K562 (cell line): Measurements from ENCODE around the gene VIM. TPM values are rescaled to one million over a fixed set of nuclear protein-coding genes. Genes with fewer than 3 reads are reported as not detected.

Experiments
- ATAC-seq: fragments of 200-7000 bp; cut with Tn5 transposase; 3 replicates; pipeline ENCODE4 v1.9.1; 2020; ENCODE audit warnings: moderate library complexity
- BruUV-seq: library from RNA; stranded (reverse); fragments of 400-500 nt; replicated peaks from 2 replicates; lab custom pipeline; 2021; lab: Mats Ljungman, UMichigan
- CTCF ChIA-PET: fragments of 300-600 bp; formaldehyde crosslinking; extraction: SDS; loops from one replicate; lab custom pipeline; 2021; ENCODE audit warnings: low intra/inter-chr PET ratio; lab: Yijun Ruan, JAX
- POLR2A ChIA-PET: fragments of 300-600, 350-650 bp; sonication (Branson Sonifier 250); formaldehyde crosslinking; extraction: SDS; loops from one replicate; lab custom pipeline; 2021; ENCODE audit warnings: antibody characterized with exemption, inconsistent platforms; lab: Yijun Ruan, JAX
- DNase-seq, 4 experiments: peaks; one replicate each; pipeline versions ENCODE4 v3.0.0 to v3.0.0-alpha.2; 2011 to 2018; ENCODE audit warnings: low spot score in 3 of 4, mixed read lengths in 3 of 4; ENCODE audit errors: extremely low read depth in 1 of 4
- FAIRE-seq: peaks from 2 replicates; lab custom pipeline; 2011; peaks lifted over from hg19 to GRCh38; lab: Jason Lieb, UNC
- H2AFZ ChIP-seq: 2 replicates; pipeline ENCODE4 v1.6.0; 2011; ENCODE audit warnings: low read depth, low read length, control low read depth, inconsistent platforms
- H3K27ac ChIP-seq: fragments of 200-600 bp; 3 replicates; pipeline ENCODE4 v1.8.0; 2011; ENCODE audit warnings: low read depth, mild to moderate bottlenecking, control low read depth, inconsistent platforms, low read length, moderate library complexity, mixed read lengths; ENCODE audit errors: extremely low read depth
- H3K27me3 ChIP-seq, 2 experiments: fragments of 300-600 bp in 1 of 2; 2 replicates in 1 of 2; 3 replicates in 1 of 2; pipeline versions ENCODE4 v1.6.0 to v1.8.0; 2011; ENCODE audit warnings: inconsistent platforms in 2 of 2, low read length in 2 of 2, mild to moderate bottlenecking in 1 of 2, mixed read lengths in 1 of 2, moderate library complexity in 1 of 2; ENCODE audit not compliant: control insufficient read depth in 2 of 2, insufficient read depth in 2 of 2
- H3K36me3 ChIP-seq: fragments of 300-600 bp; 3 replicates; pipeline ENCODE4 v1.8.0; 2011; ENCODE audit warnings: mild to moderate bottlenecking, low read length, inconsistent platforms; ENCODE audit not compliant: control insufficient read depth, insufficient read depth
- H3K4me1 ChIP-seq, 2 experiments: fragments of 200-600 bp in 1 of 2; replicated peaks in 1 of 2; 2 replicates in 1 of 2; 3 replicates in 1 of 2; pipeline versions ENCODE4 v1.5.1 to v1.8.0; 2011; ENCODE audit warnings: inconsistent platforms in 2 of 2, low read length in 2 of 2, mild to moderate bottlenecking in 1 of 2, mixed read lengths in 1 of 2, moderate library complexity in 1 of 2; ENCODE audit not compliant: control insufficient read depth in 2 of 2, insufficient read depth in 2 of 2
- H3K4me2 ChIP-seq: 2 replicates; pipeline ENCODE4 v1.6.1; 2011; ENCODE audit warnings: low read length, control low read depth, inconsistent platforms, mixed read lengths; ENCODE audit not compliant: insufficient read depth
- H3K4me3 ChIP-seq: fragments of 200-600 bp; sonication (generic), shearing (Covaris generic); 2 replicates; pipeline ENCODE4 v1.5.1; 2016; ENCODE audit warnings: control low read depth, inconsistent platforms
- H3K79me2 ChIP-seq: fragments of 200-600 bp; 3 replicates; pipeline ENCODE4 v1.8.0; 2011; ENCODE audit warnings: low read length, inconsistent platforms; ENCODE audit not compliant: control insufficient read depth, insufficient read depth
- H3K9ac ChIP-seq, 2 experiments: 2 replicates each; pipeline versions ENCODE4 v1.6.0 to v1.6.1; 2011; ENCODE audit warnings: low read depth in 2 of 2, low read length in 2 of 2, control low read depth in 1 of 2, inconsistent platforms in 1 of 2, mild to moderate bottlenecking in 1 of 2, mixed read lengths in 1 of 2; ENCODE audit not compliant: insufficient read depth in 1 of 2
- H3K9me1 ChIP-seq: one replicate; pipeline ENCODE4 v1.6.0; 2011; ENCODE audit warnings: inconsistent platforms, mild to moderate bottlenecking, low read length, moderate library complexity; ENCODE audit not compliant: control insufficient read depth, insufficient read depth
- H3K9me3 ChIP-seq: replicated peaks from 2 replicates; pipeline ENCODE4 v1.5.1; 2011; ENCODE audit warnings: low read depth, low read length, inconsistent platforms; ENCODE audit not compliant: control insufficient read depth, insufficient read depth
- H4K20me1 ChIP-seq: replicated peaks from 2 replicates; pipeline ENCODE4 v1.6.1; 2011; ENCODE audit warnings: low read length, inconsistent platforms, mixed read lengths; ENCODE audit not compliant: control insufficient read depth, insufficient read depth
- C11orf30 ChIP-seq: fragments of 450-650 bp; IDR thresholded peaks from 2 replicates; pipeline ENCODE4 v1.6.1; 2016; ENCODE audit warnings: low read depth, mild to moderate bottlenecking
- IRF9 ChIP-seq: fragments of 450-650 bp; IDR thresholded peaks from 2 replicates; pipeline ENCODE4 v1.6.1; 2016; ENCODE audit warnings: missing biosample characterization, missing genetic modification characterization
- KDM5B ChIP-seq: fragments of 200-600 bp; sonication (generic); IDR thresholded peaks from 2 replicates; pipeline ENCODE4 v1.6.1; 2012; ENCODE audit warnings: low read depth, mild to moderate bottlenecking, moderate library complexity, low read length, control low read depth, inconsistent platforms; ENCODE audit not compliant: insufficient replicate concordance
- KLF10 ChIP-seq: fragments of 250-450 bp; sonication (Bioruptor Pico); IDR thresholded peaks from 2 replicates; pipeline ENCODE4 v1.6.1; 2021; ENCODE audit warnings: matching md5 sums
- MAFG ChIP-seq: fragments of 450-650 bp; conservative IDR thresholded peaks from 2 replicates; pipeline ENCODE4 v1.6.1; 2016; ENCODE audit warnings: missing genetic modification characterization, missing compliant biosample characterization
- MAFK ChIP-seq: IDR thresholded peaks from 2 replicates; pipeline ENCODE4 v1.6.1; 2011; ENCODE audit warnings: low read length, improper control_type of control experiment
- MIER1 ChIP-seq: fragments of 450-650 bp; IDR thresholded peaks from 2 replicates; pipeline ENCODE4 v1.6.1; 2016; ENCODE audit warnings: antibody characterized with exemption, mild to moderate bottlenecking, low read depth
- NFXL1 ChIP-seq: fragments of 450-650 bp; formaldehyde crosslinking; IDR thresholded peaks from 2 replicates; pipeline ENCODE4 v1.4.0; 2021; ENCODE audit warnings: mild to moderate bottlenecking
- NR4A1 ChIP-seq, 2 experiments: fragments of 250-450 bp in 1 of 2; fragments of 450-650 bp in 1 of 2; sonication (Bioruptor Pico) in 1 of 2; IDR thresholded peaks; 2 replicates each; pipeline versions ENCODE4 v1.4.0 to v1.6.1; 2016 to 2020; ENCODE audit warnings: mild to moderate bottlenecking in 2 of 2, missing compliant biosample characterization in 1 of 2, missing genetic modification characterization in 1 of 2, moderate library complexity in 1 of 2
- POLR2AphosphoS2 ChIP-seq: IDR thresholded peaks from 2 replicates; pipeline ENCODE4 v1.6.1; 2012; ENCODE audit warnings: low read length, improper control_type of control experiment
- POLR2AphosphoS5 ChIP-seq: IDR thresholded peaks from 2 replicates; pipeline ENCODE4 v1.6.1; 2011; ENCODE audit warnings: mild to moderate bottlenecking, low read depth, low read length, moderate library complexity; ENCODE audit not compliant: control insufficient read depth, insufficient read depth
- PPARD ChIP-seq: fragments of 250-450 bp; sonication (Bioruptor Pico); IDR thresholded peaks from 2 replicates; pipeline ENCODE4 v1.8.0; 2022; ENCODE audit warnings: inconsistent platforms, mild to moderate bottlenecking, moderate library complexity
- SIN3A ChIP-seq, 2 experiments: fragments of 150-350 bp in 1 of 2; IDR thresholded peaks; 2 replicates each; pipeline ENCODE4 v1.6.1; 2011 to 2016; ENCODE audit warnings: borderline replicate concordance in 2 of 2, low read depth in 2 of 2, low read length in 2 of 2, mild to moderate bottlenecking in 2 of 2, moderate library complexity in 2 of 2; ENCODE audit not compliant: control insufficient read depth in 1 of 2
- SUPT5H ChIP-seq: fragments of 450-650 bp; IDR thresholded peaks from 2 replicates; pipeline ENCODE4 v1.6.1; 2016
- TBP ChIP-seq: optimal IDR thresholded peaks from 2 replicates; pipeline ENCODE3; 2011; ENCODE audit warnings: low read depth, low read length, improper control_type of control experiment
- WGBS: fragments of 100-300 bp; shearing (Covaris generic); methylation state at CpG from one replicate; pipeline ENCODE4 v1.1.6; 2016; ENCODE audit warnings: low coverage, mixed read lengths; ENCODE audit not compliant: insufficient coverage; ENCODE audit errors: missing lambda C conversion rate; 5-methylcytosine and 5-hydroxymethylcytosine counted together
- in situ Hi-C: fragments of 300-500 bp; cut with MboI; formaldehyde crosslinking; loops from 4 replicates; pipeline ENCODE4 v1.15.0; 2018; ENCODE audit warnings: inconsistent platforms, mixed read lengths
- intact Hi-C: fragments of 100-400 bp; cut with micrococcal nuclease; formaldehyde crosslinking; loops from 2 replicates; pipeline ENCODE4 v1.14.2; 2022
- polyA plus RNA-seq, 8 experiments: library from polyadenylated mRNA; depleted of rRNA in 4 of 8; stranded (reverse) in 5 of 8; unstranded in 3 of 8; fragments of >200 nt; fragmentation: Nextera tagmentation in 2 of 8; fragmentation: Illumina TruSeq in 1 of 8; extraction: Ambion mirVana in 2 of 8; extraction: Trizol in 1 of 8; gene quantifications; 2 replicates each; pipeline versions ENCODE4 v1.2.1 to v1.2.3, GENCODE V29; 2011 to 2014; ENCODE audit warnings: inconsistent platforms in 1 of 8, missing spikeins in 1 of 8
- total RNA-seq, 7 experiments: library from RNA; depleted of rRNA in 6 of 7; stranded (reverse); fragments of >200 nt in 6 of 7; fragmentation: Illumina TruSeq in 2 of 7; extraction: Trizol in 2 of 7; gene quantifications; 2 replicates each; pipeline versions ENCODE4 v1.2.1 to v1.2.3, GENCODE V29; 2011 to 2021; ENCODE audit warnings: low replicate concordance in 1 of 7
- TF ChIP-seq, protein P1 (sequence below): fragments of 450-650 bp; IDR thresholded peaks from 2 replicates; pipeline ENCODE4 v1.6.1; 2016; ENCODE audit warnings: mild to moderate bottlenecking
- TF ChIP-seq, protein P2 (sequence below): sonication (generic); formaldehyde crosslinking; IDR thresholded peaks from 2 replicates; pipeline ENCODE4 v1.8.1; 2023; ENCODE audit warnings: mild to moderate bottlenecking, missing genetic modification reagents

VIM gene
- total and polyA plus RNA-seq, 9 of the 15 experiments (the other 6 are each of a cell fraction or from before 2014, with no cell fraction given), result 86.0 to 621 (median 383) TPM

DNA sequence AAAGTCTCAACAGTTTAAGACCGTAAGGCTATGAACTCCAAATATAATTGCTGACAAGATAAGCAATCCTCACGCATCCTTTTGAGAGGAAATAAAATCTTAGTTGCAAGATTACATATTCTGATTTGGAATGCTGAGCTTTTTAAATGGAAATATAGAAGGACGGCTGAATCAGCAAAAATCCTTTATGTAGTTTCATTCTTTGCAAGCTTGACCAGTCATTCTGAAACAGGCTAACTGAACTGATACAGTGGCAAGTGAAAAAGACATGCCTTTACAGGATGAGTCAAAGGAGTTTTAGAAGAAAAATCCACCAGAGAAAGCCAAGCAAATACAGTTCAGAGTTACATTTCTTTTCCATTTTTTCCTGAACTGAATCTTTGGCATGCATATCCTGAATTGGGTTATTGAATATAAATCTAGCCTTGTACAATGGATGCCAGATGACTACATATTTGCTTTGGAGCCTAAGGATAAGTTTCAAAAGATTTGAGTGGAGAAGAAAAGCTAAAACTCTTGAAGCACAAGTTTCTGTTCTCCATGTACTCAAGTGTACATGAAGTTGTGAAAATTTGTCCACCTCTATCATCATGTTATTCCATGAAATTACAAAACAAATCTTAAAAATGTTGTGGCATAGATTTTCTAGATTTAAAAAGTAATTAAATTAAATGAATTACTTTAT lies 4.4 kb downstream of the VIM start:
- FAIRE-seq (no peak), ATAC-seq (no peak), DNase-seq (no peak)
- H3K9me3 ChIP-seq, result no peaks in the 10 kb centered on the region
- peaks cover 11 to 27% of the 10 kb centered on the region in 2 experiments; a peak in 4 of 5 replicates for H3K4me1 ChIP-seq
- H3K36me3 ChIP-seq, result peaks cover 69% of the 10 kb centered on the region
- no peak overlapping the region for H3K27ac ChIP-seq
- no TSS peak for BruUV-seq
- intact Hi-C loops (no loop called here), in situ Hi-C loops (no loop called here)
- no peak overlapping the region for H3K9ac ChIP-seq
- H4K20me1 ChIP-seq, result no peaks in the 10 kb centered on the region
- H3K27me3 ChIP-seq, result no peaks in the 10 kb centered on the region
- H3K9me1 ChIP-seq, result no peaks in the 10 kb centered on the region
- ChIA-PET POLR2A (interaction anchor here (1.2 kb wide), 1 partner anchor 10 kb away, joined by 4 read pairs; no protein-coding TSS in a partner anchor), CTCF (no interaction called here)
- WGBS, result 61% methylated on average over 3 of the region's 3 CpGs
- H3K79me2 ChIP-seq, result peaks cover 37% of the 10 kb centered on the region
- no peak overlapping the region for H2AFZ ChIP-seq
- no peak overlapping the region for H3K4me2 ChIP-seq
- no peak overlapping the region; the same call in 1 of the 2 replicates for H3K4me3 ChIP-seq
- TF ChIP-seq POLR2AphosphoS5, result no peak; the same call in 1 of the 2 replicates
- peak; percentile 90 for TF ChIP-seq MAFG (tag)
- peak; percentile 22; the same call in 1 of the 2 replicates for TF ChIP-seq POLR2AphosphoS2
- peak; percentile 38 for TF ChIP-seq KDM5B
- TF ChIP-seq NFXL1 (CRISPR knock-in tag), result no peak
- TF ChIP-seq C11orf30, result peak; percentile 89
- TF ChIP-seq SIN3A (IDR thresholded peaks at IDR 0.05; ENCODE audit: borderline replicate concordance in 2 of 2, control insufficient read depth in 1 of 2, low read depth in 2 of 2, low read length in 2 of 2), result no peak
- TF ChIP-seq PPARD, result no peak
- no peak for TF ChIP-seq TBP
- TF ChIP-seq, protein P1, sequence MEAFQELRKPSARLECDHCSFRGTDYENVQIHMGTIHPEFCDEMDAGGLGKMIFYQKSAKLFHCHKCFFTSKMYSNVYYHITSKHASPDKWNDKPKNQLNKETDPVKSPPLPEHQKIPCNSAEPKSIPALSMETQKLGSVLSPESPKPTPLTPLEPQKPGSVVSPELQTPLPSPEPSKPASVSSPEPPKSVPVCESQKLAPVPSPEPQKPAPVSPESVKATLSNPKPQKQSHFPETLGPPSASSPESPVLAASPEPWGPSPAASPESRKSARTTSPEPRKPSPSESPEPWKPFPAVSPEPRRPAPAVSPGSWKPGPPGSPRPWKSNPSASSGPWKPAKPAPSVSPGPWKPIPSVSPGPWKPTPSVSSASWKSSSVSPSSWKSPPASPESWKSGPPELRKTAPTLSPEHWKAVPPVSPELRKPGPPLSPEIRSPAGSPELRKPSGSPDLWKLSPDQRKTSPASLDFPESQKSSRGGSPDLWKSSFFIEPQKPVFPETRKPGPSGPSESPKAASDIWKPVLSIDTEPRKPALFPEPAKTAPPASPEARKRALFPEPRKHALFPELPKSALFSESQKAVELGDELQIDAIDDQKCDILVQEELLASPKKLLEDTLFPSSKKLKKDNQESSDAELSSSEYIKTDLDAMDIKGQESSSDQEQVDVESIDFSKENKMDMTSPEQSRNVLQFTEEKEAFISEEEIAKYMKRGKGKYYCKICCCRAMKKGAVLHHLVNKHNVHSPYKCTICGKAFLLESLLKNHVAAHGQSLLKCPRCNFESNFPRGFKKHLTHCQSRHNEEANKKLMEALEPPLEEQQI, result no peak
- TF ChIP-seq, protein P2, sequence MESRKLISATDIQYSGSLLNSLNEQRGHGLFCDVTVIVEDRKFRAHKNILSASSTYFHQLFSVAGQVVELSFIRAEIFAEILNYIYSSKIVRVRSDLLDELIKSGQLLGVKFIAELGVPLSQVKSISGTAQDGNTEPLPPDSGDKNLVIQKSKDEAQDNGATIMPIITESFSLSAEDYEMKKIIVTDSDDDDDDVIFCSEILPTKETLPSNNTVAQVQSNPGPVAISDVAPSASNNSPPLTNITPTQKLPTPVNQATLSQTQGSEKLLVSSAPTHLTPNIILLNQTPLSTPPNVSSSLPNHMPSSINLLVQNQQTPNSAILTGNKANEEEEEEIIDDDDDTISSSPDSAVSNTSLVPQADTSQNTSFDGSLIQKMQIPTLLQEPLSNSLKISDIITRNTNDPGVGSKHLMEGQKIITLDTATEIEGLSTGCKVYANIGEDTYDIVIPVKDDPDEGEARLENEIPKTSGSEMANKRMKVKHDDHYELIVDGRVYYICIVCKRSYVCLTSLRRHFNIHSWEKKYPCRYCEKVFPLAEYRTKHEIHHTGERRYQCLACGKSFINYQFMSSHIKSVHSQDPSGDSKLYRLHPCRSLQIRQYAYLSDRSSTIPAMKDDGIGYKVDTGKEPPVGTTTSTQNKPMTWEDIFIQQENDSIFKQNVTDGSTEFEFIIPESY, result no peak
- TF ChIP-seq MAFK, result peak; percentile 86
- no peak for TF ChIP-seq IRF9
- no peak for TF ChIP-seq NR4A1 (CRISPR knock-in tag; IDR thresholded peaks at IDR 0.05)
- TF ChIP-seq NR4A1 (tag; IDR thresholded peaks at IDR 0.05), result no peak
- TF ChIP-seq MIER1, result no peak
- peak; percentile 4; the same call in 1 of the 2 replicates for TF ChIP-seq SUPT5H
- TF ChIP-seq KLF10 (CRISPR knock-in tag), result no peak
